ENCODE measurements around the gene NUAK2.
"Not testable (repeated sequence)": the region's sequence is repeated elsewhere in the genome, so short reads cannot be mapped to it uniquely, and the experiment has no call there.

DNA sequence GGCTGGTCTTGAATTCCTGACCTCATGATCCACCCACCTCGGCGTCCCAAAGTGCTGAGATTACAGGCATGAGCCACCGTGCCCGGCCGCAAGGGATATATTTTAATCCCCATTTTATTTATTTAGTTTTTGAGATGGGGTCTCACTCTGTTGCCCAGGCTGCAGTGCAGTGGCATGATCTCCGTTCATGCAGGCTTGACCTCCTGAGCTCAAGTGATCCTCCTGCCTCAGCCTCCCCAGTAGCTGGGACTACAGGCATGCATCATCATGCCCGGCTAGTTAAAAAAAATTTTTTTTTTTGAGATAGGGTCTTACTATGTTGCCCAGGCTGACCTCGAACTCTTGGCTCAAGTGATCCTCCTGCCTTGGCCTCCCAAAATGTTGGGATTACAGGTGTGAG is 43.5 kb upstream of the NUAK2 start:
- TF ChIP-seq CTCF, POLR2A (IDR thresholded peaks at IDR 0.05): not testable (repeated sequence)

Measured in body of pancreas (tissue), 4 donors.